Bronchial epithelial cell (primary cell): ENCODE data around the gene KANTR. TPM values are rescaled to one million over a fixed set of nuclear protein-coding genes. Genes with fewer than 3 reads are reported as not detected.

ENCODE experiments used
- DNase-seq: peaks from one replicate; pipeline ENCODE4 v3.0.0-alpha.2; 2010; ENCODE audit warnings: low read depth
- FAIRE-seq: peaks from 2 replicates; lab custom pipeline; 2011; peaks lifted over from hg19 to GRCh38; lab: Jason Lieb, UNC
- H3K27me3 ChIP-seq: 2 replicates; pipeline ENCODE4 v1.5.1; 2011; ENCODE audit warnings: low read length; ENCODE audit not compliant: control insufficient read depth, insufficient read depth
- H3K36me3 ChIP-seq: 2 replicates; pipeline ENCODE4 v1.5.1; 2011; ENCODE audit warnings: low read length; ENCODE audit not compliant: control insufficient read depth, insufficient read depth
- H3K4me3 ChIP-seq: 2 replicates; pipeline ENCODE4 v1.5.1; 2011; ENCODE audit warnings: mild to moderate bottlenecking, low read depth, low read length, control low read depth
- CTCF ChIP-seq: IDR thresholded peaks from 2 replicates; pipeline ENCODE4 v1.5.1; 2011; ENCODE audit warnings: mild to moderate bottlenecking, moderate library complexity, low read length, control low read depth, inconsistent platforms; ENCODE audit not compliant: insufficient read depth, severe bottlenecking
- total RNA-seq: library from RNA; depleted of rRNA; stranded (reverse); fragments of >200 nt; gene quantifications from 2 replicates; pipeline ENCODE4 v1.2.1, GENCODE V29; 2014

The KANTR gene
- total RNA-seq, 1 donor from 2014 or later: 5.5 TPM

- H3K36me3 ChIP-seq: no peaks in the 10 kb centered on the region
- no peaks in the 10 kb centered on the region for H3K27me3 ChIP-seq
- no peak for TF ChIP-seq CTCF
- FAIRE-seq: no peak
- DNase-seq: no peak
- H3K4me3 ChIP-seq: no peak overlapping the region
Observed at GRCh38 chrX:53153581-53153980, 59.6 kb downstream of the KANTR start.

GRCh38 chrX:53155512-53156206 is 61.7 kb downstream of the KANTR start:
- H3K36me3 ChIP-seq: no peaks in the 10 kb centered on the region
- no peak for FAIRE-seq
- DNase-seq: no peak
- no peak for TF ChIP-seq CTCF
- H3K27me3 ChIP-seq: no peaks in the 10 kb centered on the region
- no peak overlapping the region for H3K4me3 ChIP-seq

- DNase-seq (no peak), FAIRE-seq (no peak)
- no peak for TF ChIP-seq CTCF
- Histone ChIP-seq H3K36me3 (no peaks in the 10 kb centered on the region), H3K27me3 (no peaks in the 10 kb centered on the region), H3K4me3 (no peak overlapping the region)
Observed at GRCh38 chrX:53156207-53156596, 62.3 kb downstream of the KANTR start.

GRCh38 chrX:53159184-53159583 is 65.2 kb downstream of the KANTR start:
- TF ChIP-seq CTCF: no peak
- Histone ChIP-seq H3K4me3 (no peak overlapping the region), H3K27me3 (no peaks in the 10 kb centered on the region), H3K36me3 (no peaks in the 10 kb centered on the region)
- no peak for FAIRE-seq
- no peak for DNase-seq

GRCh38 chrX:53160297-53160983 is 66.5 kb downstream of the KANTR start:
- Histone ChIP-seq H3K36me3 (no peaks in the 10 kb centered on the region), H3K27me3 (no peaks in the 10 kb centered on the region), H3K4me3 (no peak overlapping the region)
- DNase-seq: peak; percentile 40
- no peak for FAIRE-seq
- no peak for TF ChIP-seq CTCF
